ENCODE results near the gene SPINK7.

The SPINK7 gene

GRCh38 chr5:148343603-148344487 is 31.6 kb downstream of the SPINK7 start:
- no peaks in the 10 kb centered on the region for H3K4me1 ChIP-seq (ENCODE audit: control insufficient read depth, insufficient read depth, low read length)
- H3K4me3 ChIP-seq (ENCODE audit: low read length in 2 of 2) = no peak overlapping the region
- H3K9ac ChIP-seq (ENCODE audit: low read length in 2 of 2) = no peak overlapping the region
- no peak overlapping the region for H3K27ac ChIP-seq (ENCODE audit: low read length)
- H3K36me3 ChIP-seq (ENCODE audit: control insufficient read depth in 2 of 2, insufficient read depth in 2 of 2, low read length in 2 of 2) = no peaks in the 10 kb centered on the region
- H3K9me3 ChIP-seq (ENCODE audit: control insufficient read depth in 2 of 2, low read length in 2 of 2) = no peaks in the 10 kb centered on the region
- H3K27me3 ChIP-seq (ENCODE audit: control insufficient read depth in 1 of 2, insufficient read depth in 2 of 2, low read length in 2 of 2) = no peaks in the 10 kb centered on the region

- no peak overlapping the region for H3K27ac ChIP-seq (ENCODE audit: low read length)
- H3K9me3 ChIP-seq (ENCODE audit: control insufficient read depth in 2 of 2, low read length in 2 of 2) = no peaks in the 10 kb centered on the region
- H3K4me3 ChIP-seq (ENCODE audit: low read length in 2 of 2) = no peak overlapping the region
- no peak overlapping the region for H3K9ac ChIP-seq (ENCODE audit: low read length in 2 of 2)
- no peaks in the 10 kb centered on the region for H3K4me1 ChIP-seq (ENCODE audit: control insufficient read depth, insufficient read depth, low read length)
- H3K27me3 ChIP-seq (ENCODE audit: control insufficient read depth in 1 of 2, insufficient read depth in 2 of 2, low read length in 2 of 2) = no peaks in the 10 kb centered on the region
- H3K36me3 ChIP-seq (ENCODE audit: control insufficient read depth in 2 of 2, insufficient read depth in 2 of 2, low read length in 2 of 2) = no peaks in the 10 kb centered on the region
These were observed 35.5 kb downstream of the SPINK7 start for GRCh38 chr5:148347706-148348105.

DNA sequence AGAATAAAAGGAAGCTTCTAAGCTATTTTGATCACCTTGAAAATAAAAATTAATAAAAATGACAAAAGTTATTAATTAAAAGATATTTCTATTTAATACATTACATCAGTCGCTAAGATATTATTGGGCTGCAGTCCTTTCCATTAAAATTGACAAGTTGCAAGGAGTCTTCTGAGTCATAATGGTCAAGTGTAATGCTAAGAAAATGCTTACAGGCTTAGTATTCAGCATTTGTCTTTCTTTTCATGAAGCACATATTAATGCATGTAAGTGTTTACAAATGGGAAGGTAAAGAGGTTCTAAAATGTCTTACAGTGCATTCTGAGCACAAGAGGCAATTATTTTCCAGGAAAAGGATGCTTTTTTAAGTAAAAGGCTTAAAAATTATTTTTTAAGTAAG is 40.5 kb downstream of the SPINK7 start:
- Histone ChIP-seq H3K9me3 (ENCODE audit: control insufficient read depth in 2 of 2, low read length in 2 of 2) (no peaks in the 10 kb centered on the region), H3K36me3 (ENCODE audit: control insufficient read depth in 2 of 2, insufficient read depth in 2 of 2, low read length in 2 of 2) (no peaks in the 10 kb centered on the region), H3K9ac (ENCODE audit: low read length in 2 of 2) (no peak overlapping the region), H3K27ac (ENCODE audit: low read length) (no peak overlapping the region), H3K4me1 (ENCODE audit: control insufficient read depth, insufficient read depth, low read length) (no peaks in the 10 kb centered on the region), H3K4me3 (ENCODE audit: low read length in 2 of 2) (no peak overlapping the region), H3K27me3 (ENCODE audit: control insufficient read depth in 1 of 2, insufficient read depth in 2 of 2, low read length in 2 of 2) (no peaks in the 10 kb centered on the region)

DNA sequence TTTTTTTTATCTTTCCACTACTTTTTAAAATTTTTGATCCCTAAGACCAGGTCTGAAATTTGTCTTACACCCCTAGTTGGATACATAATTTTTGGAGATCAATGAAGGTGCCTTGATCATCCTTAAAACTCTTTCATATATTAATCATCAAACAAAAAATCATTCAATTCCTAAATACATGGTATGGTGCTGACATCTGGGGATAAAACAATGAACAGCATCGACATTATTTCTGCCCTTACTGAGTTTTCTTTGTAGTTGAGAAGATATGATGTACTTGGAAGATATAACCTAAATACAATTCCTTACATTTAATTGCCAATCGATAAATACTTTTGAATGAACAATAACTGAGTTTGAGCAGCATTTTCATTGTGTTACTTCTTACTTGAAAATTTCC is 41.4 kb downstream of the SPINK7 start:
- H3K36me3 ChIP-seq (ENCODE audit: control insufficient read depth in 2 of 2, insufficient read depth in 2 of 2, low read length in 2 of 2) = no peaks in the 10 kb centered on the region
- no peak overlapping the region for H3K4me3 ChIP-seq (ENCODE audit: low read length in 2 of 2)
- H3K27me3 ChIP-seq (ENCODE audit: control insufficient read depth in 1 of 2, insufficient read depth in 2 of 2, low read length in 2 of 2) = no peaks in the 10 kb centered on the region
- no peak overlapping the region for H3K9ac ChIP-seq (ENCODE audit: low read length in 2 of 2)
- H3K4me1 ChIP-seq (ENCODE audit: control insufficient read depth, insufficient read depth, low read length) = no peaks in the 10 kb centered on the region
- H3K9me3 ChIP-seq (ENCODE audit: control insufficient read depth in 2 of 2, low read length in 2 of 2) = no peaks in the 10 kb centered on the region
- H3K27ac ChIP-seq (ENCODE audit: low read length) = no peak overlapping the region

DNA sequence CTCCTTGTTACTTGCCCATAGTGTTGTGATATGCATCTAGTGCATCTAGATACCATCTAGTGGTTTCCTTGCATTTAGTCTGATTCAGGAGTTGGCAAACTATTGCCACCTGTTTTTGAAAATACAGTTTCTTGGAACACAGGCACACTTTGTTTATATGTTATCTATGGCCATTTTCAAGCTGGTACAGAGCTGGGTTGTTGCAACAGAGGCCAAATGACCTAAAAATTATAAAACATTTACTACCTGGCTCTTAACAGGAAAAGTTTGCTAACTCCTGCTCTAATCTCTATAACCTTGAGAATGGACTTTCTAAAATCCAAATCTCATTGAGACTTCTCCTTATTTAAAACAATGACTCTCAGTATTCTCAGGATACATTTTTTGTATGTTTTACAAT is 52.1 kb downstream of the SPINK7 start:
- no peak overlapping the region for H3K27ac ChIP-seq (ENCODE audit: low read length)
- no peaks in the 10 kb centered on the region for H3K36me3 ChIP-seq (ENCODE audit: control insufficient read depth in 2 of 2, insufficient read depth in 2 of 2, low read length in 2 of 2)
- no peak overlapping the region for H3K4me3 ChIP-seq (ENCODE audit: low read length in 2 of 2)
- no peaks in the 10 kb centered on the region for H3K9me3 ChIP-seq (ENCODE audit: control insufficient read depth in 2 of 2, low read length in 2 of 2)
- no peaks in the 10 kb centered on the region for H3K27me3 ChIP-seq (ENCODE audit: control insufficient read depth in 1 of 2, insufficient read depth in 2 of 2, low read length in 2 of 2)
- no peaks in the 10 kb centered on the region for H3K4me1 ChIP-seq (ENCODE audit: control insufficient read depth, insufficient read depth, low read length)
- H3K9ac ChIP-seq (ENCODE audit: low read length in 2 of 2) = no peak overlapping the region
